NCI-H1694 (cell line): ENCODE results near the gene MISP3.

ENCODE experiments used
- DNase-seq: peaks from one replicate; lab custom pipeline; 2025; lab: John Stamatoyannopoulos, UW

Gene MISP3

DNA sequence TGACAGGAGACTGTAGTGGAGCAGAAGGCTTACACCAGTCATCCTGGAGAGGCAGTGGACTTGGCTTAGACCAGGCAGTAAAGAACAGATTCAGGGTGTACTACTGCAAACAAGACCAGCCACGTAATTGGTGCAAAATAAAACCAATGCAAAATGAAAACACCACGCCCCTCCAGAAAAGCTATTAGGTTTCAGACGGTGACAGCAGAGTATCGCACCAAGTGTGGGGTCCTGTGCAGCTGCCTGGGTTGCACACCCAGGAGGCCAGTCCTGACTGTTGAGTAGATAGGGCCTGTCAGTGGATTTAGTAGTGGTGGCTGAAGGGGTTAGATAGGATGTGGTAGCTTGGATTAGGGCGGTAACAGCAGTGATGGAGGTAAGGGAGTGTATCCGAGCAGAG, 50.3 kb downstream of the MISP3 start:
- no peak for DNase-seq
